Measurements from ENCODE around the gene RND3.

The RND3 gene

DNA sequence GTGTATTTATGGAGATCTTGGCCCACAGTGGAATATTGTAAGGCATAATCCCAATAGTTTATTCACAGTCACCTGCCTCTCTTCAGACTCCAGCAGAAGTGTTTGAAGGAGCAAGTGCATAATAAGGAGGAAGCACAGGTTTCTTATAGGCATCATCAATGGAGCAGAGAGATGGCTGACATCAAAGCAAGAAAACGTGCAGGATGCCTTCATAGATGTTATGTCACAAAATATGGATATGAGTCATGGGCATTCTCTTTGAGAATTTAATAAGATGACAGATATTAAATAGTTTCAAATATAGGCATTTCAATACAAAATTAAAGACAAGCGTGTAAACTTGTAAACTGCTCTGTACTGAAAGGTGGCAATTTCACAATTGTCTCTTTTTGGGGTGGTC, 4.0 kb upstream of the RND3 start:
- H3K4me2 ChIP-seq (ENCODE audit: low read length) = no peak overlapping the region
- peaks cover 3% of the 10 kb centered on the region for H3K36me3 ChIP-seq (ENCODE audit: insufficient read depth, low read length)
- H3K9ac ChIP-seq (ENCODE audit: low read depth, low read length) = peak overlapping the region; percentile 49
- no peak overlapping the region for H3K4me3 ChIP-seq (ENCODE audit: low read length)
- peaks cover 42% of the 10 kb centered on the region for H3K4me1 ChIP-seq (ENCODE audit: control insufficient read depth, insufficient read depth, low read length)
- H3K27me3 ChIP-seq (ENCODE audit: control insufficient read depth, insufficient read depth, low read length) = no peaks in the 10 kb centered on the region
- H3K9me3 ChIP-seq (replicated peaks; ENCODE audit: low read length) = no peaks in the 10 kb centered on the region

DNA sequence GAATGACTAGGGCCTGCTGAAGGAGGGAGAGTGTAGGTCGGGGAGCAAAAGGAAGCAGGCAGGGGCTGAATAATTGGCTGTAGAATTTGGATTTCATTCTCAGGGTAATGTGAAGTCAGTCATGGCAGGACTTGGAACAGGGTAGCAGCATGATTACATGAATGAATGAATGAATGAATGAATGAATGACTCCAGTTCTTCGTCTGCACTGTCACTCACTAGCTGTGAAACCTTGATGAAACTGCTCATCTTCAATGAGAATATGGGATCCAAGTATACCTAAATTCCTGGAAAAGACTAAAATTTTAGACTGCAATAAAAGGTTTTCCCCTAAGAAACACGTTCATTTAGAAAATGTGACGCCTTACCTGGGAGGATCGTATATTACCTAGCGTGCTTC, 3.0 kb upstream of the RND3 start:
- H3K9me3 ChIP-seq (replicated peaks; ENCODE audit: low read length) = no peaks in the 10 kb centered on the region
- H3K4me2 ChIP-seq (ENCODE audit: low read length) = no peak overlapping the region
- H3K9ac ChIP-seq (ENCODE audit: low read depth, low read length) = no peak overlapping the region
- no peaks in the 10 kb centered on the region for H3K27me3 ChIP-seq (ENCODE audit: control insufficient read depth, insufficient read depth, low read length)
- peaks cover 35% of the 10 kb centered on the region for H3K4me1 ChIP-seq (ENCODE audit: control insufficient read depth, insufficient read depth, low read length)
- no peak overlapping the region for H3K4me3 ChIP-seq (ENCODE audit: low read length)
- peaks cover 11% of the 10 kb centered on the region for H3K36me3 ChIP-seq (ENCODE audit: insufficient read depth, low read length)

DNA sequence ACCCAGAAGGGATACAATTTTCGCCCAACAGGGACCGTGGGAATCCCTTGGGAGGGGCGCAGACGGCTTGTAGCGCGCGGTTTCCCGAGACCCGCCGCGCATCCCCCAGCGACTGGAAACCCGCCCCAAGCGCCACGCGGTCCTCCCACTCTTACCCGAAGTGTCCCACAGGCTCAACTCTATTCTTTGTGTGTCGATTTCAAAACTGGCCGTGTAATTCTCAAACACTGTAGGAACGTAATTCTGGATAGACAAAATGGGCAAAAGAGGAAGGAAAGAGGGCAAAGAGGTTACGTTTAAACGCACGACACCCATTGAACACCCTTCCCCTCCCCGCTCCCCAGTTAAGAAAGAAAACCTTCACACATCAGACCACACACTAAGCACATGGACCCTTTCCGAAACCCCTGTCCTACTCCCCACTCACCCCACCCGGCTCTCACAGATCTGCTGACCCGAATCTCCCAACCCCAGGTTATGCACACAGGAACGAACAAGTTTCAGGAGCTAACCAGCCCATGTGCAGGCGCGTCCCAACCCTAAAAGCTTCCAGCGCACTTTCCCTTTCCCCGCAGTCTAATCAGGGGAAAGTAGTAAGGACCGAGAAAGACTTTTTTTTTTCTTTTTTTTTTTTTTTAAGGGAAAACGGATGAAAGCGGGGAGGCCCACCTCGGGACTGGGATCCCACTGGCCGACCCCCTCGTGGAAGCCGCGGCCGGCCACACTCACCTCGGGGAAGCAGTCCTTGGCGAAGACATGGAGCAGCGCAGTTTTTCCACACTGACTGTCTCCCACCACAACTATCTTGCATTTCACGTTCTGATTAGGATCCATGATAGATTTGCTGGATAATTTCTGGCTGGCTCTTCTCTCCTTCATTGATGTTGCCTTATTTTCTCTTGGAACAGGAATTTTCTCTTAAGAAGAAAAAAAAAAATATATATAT, 655 bp downstream of the RND3 start:
- no peaks in the 10 kb centered on the region for H3K27me3 ChIP-seq (ENCODE audit: control insufficient read depth, insufficient read depth, low read length)
- no peaks in the 10 kb centered on the region for H3K9me3 ChIP-seq (replicated peaks; ENCODE audit: low read length)
- H3K4me1 ChIP-seq (ENCODE audit: control insufficient read depth, insufficient read depth, low read length) = peaks cover 33% of the 10 kb centered on the region
- H3K4me3 ChIP-seq (ENCODE audit: low read length) = peak overlapping the region; percentile 92
- H3K9ac ChIP-seq (ENCODE audit: low read depth, low read length) = peak overlapping the region; percentile 99
- H3K4me2 ChIP-seq (ENCODE audit: low read length) = peak overlapping the region; percentile 81
- H3K36me3 ChIP-seq (ENCODE audit: insufficient read depth, low read length) = peaks cover 44% of the 10 kb centered on the region

DNA sequence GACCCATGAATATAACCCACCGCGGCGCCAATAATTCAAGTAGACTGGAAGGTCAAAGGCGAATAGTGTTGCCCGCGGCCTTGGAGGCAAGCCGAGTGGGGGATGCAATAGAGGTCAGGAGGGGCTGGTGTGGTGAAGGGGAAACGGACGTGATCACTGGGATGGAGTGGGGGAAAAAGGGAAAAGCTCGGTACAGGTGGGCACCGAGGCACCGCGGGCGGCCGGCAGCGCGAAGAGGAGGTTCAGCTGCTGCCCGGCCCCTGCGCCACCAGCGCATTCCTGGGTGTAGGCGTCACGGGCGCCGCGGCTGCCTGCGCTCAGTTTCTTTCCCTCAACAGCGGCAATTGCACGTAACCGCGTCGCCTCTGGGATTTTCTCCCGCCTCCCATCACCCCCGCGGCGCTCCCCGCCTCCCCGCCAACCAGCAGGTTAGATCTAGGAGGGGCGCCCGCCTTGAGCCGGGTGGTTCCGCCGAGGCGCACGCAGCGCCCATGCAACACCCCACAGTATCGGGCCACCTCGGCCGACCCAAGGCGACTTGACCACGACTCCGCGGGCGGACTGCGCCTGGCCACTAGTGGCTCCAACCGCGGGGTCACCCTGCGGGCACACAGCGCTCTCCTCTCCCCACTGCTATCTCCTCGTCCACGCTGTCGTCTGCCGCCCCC, 1.5 kb downstream of the RND3 start:
- peaks cover 33% of the 10 kb centered on the region for H3K4me1 ChIP-seq (ENCODE audit: control insufficient read depth, insufficient read depth, low read length)
- H3K27me3 ChIP-seq (ENCODE audit: control insufficient read depth, insufficient read depth, low read length) = no peaks in the 10 kb centered on the region
- H3K4me2 ChIP-seq (ENCODE audit: low read length) = peak overlapping the region; percentile 81
- peak overlapping the region; percentile 99 for H3K9ac ChIP-seq (ENCODE audit: low read depth, low read length)
- peak overlapping the region; percentile 92 for H3K4me3 ChIP-seq (ENCODE audit: low read length)
- H3K36me3 ChIP-seq (ENCODE audit: insufficient read depth, low read length) = peaks cover 52% of the 10 kb centered on the region
- no peaks in the 10 kb centered on the region for H3K9me3 ChIP-seq (replicated peaks; ENCODE audit: low read length)

DNA sequence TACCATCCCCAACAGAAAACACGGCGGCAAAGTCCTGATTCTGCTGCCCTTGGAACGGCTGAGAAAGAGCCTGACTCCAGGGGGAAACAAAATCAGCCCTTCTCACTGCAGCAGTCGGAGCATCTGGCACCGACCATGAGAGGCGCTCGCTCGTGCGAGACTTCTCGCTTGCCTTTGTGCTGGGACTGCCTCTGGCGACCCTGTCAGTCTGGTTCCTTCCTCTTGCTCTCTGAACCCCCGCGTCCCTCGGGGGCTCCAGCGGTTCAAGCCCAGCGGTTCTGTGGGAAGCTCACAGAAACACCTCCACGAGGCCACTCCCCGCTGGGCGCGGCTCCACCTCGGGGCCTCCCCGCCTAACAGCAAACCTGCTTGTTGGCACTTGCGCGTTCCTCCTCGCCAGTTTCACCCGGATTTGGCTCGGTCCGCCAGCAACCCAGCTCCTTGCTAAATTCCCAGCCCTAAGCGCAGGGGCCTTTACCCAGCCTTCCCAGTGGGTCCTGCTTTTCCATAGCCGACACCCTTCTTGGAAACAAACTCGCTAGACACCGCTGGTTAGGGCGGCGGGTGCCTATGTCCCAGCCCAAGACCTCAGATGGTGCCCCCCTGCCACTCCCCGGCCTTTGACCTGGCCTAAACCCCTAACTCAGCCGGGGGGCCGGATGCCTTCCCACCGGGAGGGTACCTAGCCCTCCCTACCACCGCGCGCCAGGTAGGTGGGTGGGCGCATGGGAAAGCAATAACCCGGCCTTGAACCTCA, 2.2 kb downstream of the RND3 start:
- peak overlapping the region; percentile 81 for H3K4me2 ChIP-seq (ENCODE audit: low read length)
- H3K27me3 ChIP-seq (ENCODE audit: control insufficient read depth, insufficient read depth, low read length) = no peaks in the 10 kb centered on the region
- H3K4me1 ChIP-seq (ENCODE audit: control insufficient read depth, insufficient read depth, low read length) = peaks cover 40% of the 10 kb centered on the region
- H3K36me3 ChIP-seq (ENCODE audit: insufficient read depth, low read length) = peaks cover 59% of the 10 kb centered on the region
- H3K4me3 ChIP-seq (ENCODE audit: low read length) = peak overlapping the region; percentile 92
- H3K9me3 ChIP-seq (replicated peaks; ENCODE audit: low read length) = no peaks in the 10 kb centered on the region
- peak overlapping the region; percentile 99 for H3K9ac ChIP-seq (ENCODE audit: low read depth, low read length)

DNA sequence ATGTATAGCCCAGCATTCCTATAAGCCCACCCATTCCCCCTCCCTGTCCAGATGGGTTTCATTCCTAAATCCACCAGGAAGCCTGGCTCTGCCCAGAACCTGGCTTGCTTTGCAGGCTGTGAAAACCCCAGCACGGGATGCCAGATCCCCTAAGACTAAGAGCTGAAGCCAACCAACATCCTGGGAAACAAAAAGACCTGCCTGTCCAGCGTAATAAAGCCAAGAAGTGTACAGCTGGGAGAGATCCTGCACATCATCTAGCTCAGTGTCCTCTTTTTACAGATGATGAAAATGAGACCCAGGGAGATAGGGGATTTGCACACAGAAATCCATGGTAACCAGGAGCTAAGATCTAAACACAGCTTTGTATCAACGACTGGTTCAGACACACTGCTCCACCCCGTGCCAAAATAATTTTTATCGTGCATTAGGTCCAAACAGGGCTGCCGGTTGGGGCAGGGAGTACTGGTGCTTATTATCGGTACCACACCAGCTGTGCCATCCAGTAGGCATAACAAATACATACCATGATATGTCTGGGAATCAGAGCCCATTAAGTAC, 2.9 kb downstream of the RND3 start:
- H3K4me3 ChIP-seq (ENCODE audit: low read length) = peak overlapping the region; percentile 92
- peak overlapping the region; percentile 99 for H3K9ac ChIP-seq (ENCODE audit: low read depth, low read length)

DNA sequence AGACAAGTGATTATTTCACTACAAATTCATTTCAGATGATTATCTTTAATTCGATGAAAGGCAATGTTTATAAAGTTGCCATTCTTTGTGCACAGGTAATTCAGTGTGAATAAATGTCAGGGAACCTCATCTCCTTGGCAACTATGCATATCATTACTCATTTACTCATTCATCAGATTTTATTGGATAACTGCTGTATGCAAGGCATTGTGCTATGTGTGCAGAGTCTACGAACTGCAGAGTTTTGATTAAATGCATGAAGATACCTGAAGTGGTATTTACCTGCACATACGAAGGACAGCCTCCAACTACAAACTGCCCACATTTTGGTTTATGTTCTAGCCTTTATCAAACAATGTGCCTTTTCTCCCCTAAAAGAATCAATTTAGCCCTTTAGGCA, 3.5 kb downstream of the RND3 start:
- Histone ChIP-seq H3K4me3 (ENCODE audit: low read length) (peak overlapping the region; percentile 92), H3K4me2 (ENCODE audit: low read length) (peak overlapping the region; percentile 81), H3K27me3 (ENCODE audit: control insufficient read depth, insufficient read depth, low read length) (no peaks in the 10 kb centered on the region), H3K9me3 (replicated peaks; ENCODE audit: low read length) (no peaks in the 10 kb centered on the region), H3K4me1 (ENCODE audit: control insufficient read depth, insufficient read depth, low read length) (peaks cover 52% of the 10 kb centered on the region), H3K9ac (ENCODE audit: low read depth, low read length) (peak overlapping the region; percentile 99), H3K36me3 (ENCODE audit: insufficient read depth, low read length) (peaks cover 60% of the 10 kb centered on the region)

More for the DNA sequence above, 2.9 kb downstream of the RND3 start:
- peaks cover 60% of the 10 kb centered on the region for H3K36me3 ChIP-seq (ENCODE audit: insufficient read depth, low read length)
- no peaks in the 10 kb centered on the region for H3K27me3 ChIP-seq (ENCODE audit: control insufficient read depth, insufficient read depth, low read length)
- no peaks in the 10 kb centered on the region for H3K9me3 ChIP-seq (replicated peaks; ENCODE audit: low read length)
- H3K4me1 ChIP-seq (ENCODE audit: control insufficient read depth, insufficient read depth, low read length) = peaks cover 47% of the 10 kb centered on the region
- peak overlapping the region; percentile 81 for H3K4me2 ChIP-seq (ENCODE audit: low read length)

DNA sequence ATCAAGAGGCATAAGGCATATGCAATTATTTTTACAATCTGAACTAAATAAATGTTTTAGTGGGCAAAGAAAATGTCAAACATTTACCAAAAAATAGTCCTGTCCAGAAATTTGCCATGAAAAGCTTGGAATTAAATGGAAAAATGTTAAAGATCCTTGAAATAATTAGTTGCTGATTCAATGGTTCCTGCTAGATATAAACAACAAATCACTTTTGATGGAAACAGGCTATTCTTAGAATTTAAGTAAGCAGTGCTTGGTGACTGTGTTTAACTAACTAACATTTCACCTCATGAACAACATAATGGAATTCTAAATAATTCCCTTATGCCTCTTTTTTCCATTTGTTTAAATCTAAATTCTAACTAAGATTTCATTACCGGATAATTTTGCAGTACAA, 3.9 kb downstream of the RND3 start:
- Histone ChIP-seq H3K4me3 (ENCODE audit: low read length) (peak overlapping the region; percentile 92), H3K9ac (ENCODE audit: low read depth, low read length) (peak overlapping the region; percentile 99), H3K36me3 (ENCODE audit: insufficient read depth, low read length) (peaks cover 60% of the 10 kb centered on the region), H3K4me2 (ENCODE audit: low read length) (peak overlapping the region; percentile 81), H3K4me1 (ENCODE audit: control insufficient read depth, insufficient read depth, low read length) (peaks cover 57% of the 10 kb centered on the region), H3K9me3 (replicated peaks; ENCODE audit: low read length) (no peaks in the 10 kb centered on the region), H3K27me3 (ENCODE audit: control insufficient read depth, insufficient read depth, low read length) (no peaks in the 10 kb centered on the region)

DNA sequence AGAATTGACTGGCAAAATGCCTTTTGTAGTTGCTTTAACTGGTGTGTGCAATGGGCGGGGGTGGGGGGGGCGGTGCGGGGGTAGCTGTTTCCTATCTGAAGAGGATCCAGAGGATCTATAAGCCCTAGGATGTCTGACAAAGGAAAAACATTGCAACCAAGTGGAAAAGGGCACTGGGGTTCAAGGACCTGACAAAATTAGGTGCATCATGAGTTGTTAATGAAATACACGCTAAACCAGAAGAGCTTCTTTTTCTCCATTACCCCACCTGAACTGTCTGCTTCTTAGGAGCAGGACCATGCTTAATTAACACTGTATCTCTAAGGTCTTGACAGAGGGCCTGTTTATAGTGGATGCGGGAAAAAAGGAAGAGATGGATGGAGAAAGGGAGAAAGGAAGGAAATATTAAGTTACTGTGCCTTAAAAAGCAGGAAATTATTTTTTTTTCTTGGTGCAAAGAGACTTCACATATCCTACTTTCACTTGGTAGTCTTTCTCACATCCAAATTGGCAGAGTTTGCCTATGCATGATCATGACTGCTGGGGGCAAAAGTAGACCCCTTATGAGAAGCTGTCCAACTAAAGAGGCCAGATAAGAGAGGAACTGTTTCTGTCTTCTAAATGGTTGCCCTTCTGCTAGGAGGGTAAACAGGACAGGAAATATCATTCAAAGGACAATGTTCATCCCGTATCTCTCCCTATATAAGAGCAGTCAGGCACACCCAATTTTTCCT, 4.6 kb downstream of the RND3 start:
- Histone ChIP-seq H3K9ac (ENCODE audit: low read depth, low read length) (peak overlapping the region; percentile 99), H3K36me3 (ENCODE audit: insufficient read depth, low read length) (peaks cover 60% of the 10 kb centered on the region), H3K9me3 (replicated peaks; ENCODE audit: low read length) (no peaks in the 10 kb centered on the region), H3K27me3 (ENCODE audit: control insufficient read depth, insufficient read depth, low read length) (no peaks in the 10 kb centered on the region), H3K4me3 (ENCODE audit: low read length) (peak overlapping the region; percentile 92), H3K4me2 (ENCODE audit: low read length) (peak overlapping the region; percentile 81), H3K4me1 (ENCODE audit: control insufficient read depth, insufficient read depth, low read length) (peaks cover 64% of the 10 kb centered on the region)

DNA sequence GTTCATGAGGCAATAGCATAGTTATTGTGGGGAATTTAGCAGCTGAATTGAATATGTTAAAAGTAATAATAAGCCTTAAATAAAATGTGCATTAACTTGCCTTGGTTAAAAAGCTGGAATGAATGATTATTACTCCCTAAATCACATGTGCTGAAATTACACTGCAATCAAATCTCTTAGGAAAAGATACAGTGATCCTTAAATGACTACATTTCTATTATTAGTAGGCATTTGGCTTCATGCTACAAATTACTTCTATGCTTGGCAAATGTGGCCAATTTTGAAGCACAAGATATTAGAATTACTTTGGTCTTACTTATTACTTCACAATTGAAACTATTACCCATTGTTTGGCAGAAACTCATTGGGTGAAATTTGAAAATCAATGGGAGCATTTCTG, 5.4 kb downstream of the RND3 start:
- Histone ChIP-seq H3K4me1 (ENCODE audit: control insufficient read depth, insufficient read depth, low read length) (peaks cover 71% of the 10 kb centered on the region), H3K27me3 (ENCODE audit: control insufficient read depth, insufficient read depth, low read length) (no peaks in the 10 kb centered on the region), H3K4me2 (ENCODE audit: low read length) (peak overlapping the region; percentile 69), H3K9ac (ENCODE audit: low read depth, low read length) (peak overlapping the region; percentile 23), H3K4me3 (ENCODE audit: low read length) (peak overlapping the region; percentile 15), H3K36me3 (ENCODE audit: insufficient read depth, low read length) (peaks cover 67% of the 10 kb centered on the region), H3K9me3 (replicated peaks; ENCODE audit: low read length) (no peaks in the 10 kb centered on the region)

Measured in skeletal muscle satellite cell (primary cell).